ENCODE measurements around the gene NADSYN1.

DNA sequence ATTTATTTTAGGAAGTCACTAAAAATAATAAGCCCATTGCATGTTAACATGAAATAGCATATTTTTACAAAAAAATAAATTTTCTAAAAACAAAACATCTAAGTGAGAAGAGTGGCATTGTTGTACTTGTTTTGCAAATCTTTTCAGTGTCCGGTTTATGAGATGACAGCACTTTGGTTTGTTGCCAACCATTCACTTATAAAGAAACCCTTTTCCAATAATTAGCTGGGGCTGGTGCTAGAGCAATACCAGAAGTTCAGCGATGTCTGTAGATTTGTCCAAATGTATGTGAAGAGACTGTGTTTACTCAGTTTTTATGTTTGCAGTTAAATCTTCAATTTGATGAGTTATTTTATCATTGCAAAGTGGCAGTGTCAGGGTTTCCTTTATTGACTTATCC lies 52.0 kb downstream of the NADSYN1 start:
- TF ChIP-seq POLR2AphosphoS5 (IDR thresholded peaks at IDR 0.05) (no peak), POLR2A (IDR thresholded peaks at IDR 0.05) (no peak)
- TF ChIP-seq, protein P1, sequence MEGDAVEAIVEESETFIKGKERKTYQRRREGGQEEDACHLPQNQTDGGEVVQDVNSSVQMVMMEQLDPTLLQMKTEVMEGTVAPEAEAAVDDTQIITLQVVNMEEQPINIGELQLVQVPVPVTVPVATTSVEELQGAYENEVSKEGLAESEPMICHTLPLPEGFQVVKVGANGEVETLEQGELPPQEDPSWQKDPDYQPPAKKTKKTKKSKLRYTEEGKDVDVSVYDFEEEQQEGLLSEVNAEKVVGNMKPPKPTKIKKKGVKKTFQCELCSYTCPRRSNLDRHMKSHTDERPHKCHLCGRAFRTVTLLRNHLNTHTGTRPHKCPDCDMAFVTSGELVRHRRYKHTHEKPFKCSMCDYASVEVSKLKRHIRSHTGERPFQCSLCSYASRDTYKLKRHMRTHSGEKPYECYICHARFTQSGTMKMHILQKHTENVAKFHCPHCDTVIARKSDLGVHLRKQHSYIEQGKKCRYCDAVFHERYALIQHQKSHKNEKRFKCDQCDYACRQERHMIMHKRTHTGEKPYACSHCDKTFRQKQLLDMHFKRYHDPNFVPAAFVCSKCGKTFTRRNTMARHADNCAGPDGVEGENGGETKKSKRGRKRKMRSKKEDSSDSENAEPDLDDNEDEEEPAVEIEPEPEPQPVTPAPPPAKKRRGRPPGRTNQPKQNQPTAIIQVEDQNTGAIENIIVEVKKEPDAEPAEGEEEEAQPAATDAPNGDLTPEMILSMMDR (IDR thresholded peaks at IDR 0.05) = no peak
